ENCODE measurements around the gene C19orf12.
"Not testable (repeated sequence)": the region's sequence is repeated elsewhere in the genome, so short reads cannot be mapped to it uniquely, and the experiment has no call there.

The C19orf12 gene

DNA sequence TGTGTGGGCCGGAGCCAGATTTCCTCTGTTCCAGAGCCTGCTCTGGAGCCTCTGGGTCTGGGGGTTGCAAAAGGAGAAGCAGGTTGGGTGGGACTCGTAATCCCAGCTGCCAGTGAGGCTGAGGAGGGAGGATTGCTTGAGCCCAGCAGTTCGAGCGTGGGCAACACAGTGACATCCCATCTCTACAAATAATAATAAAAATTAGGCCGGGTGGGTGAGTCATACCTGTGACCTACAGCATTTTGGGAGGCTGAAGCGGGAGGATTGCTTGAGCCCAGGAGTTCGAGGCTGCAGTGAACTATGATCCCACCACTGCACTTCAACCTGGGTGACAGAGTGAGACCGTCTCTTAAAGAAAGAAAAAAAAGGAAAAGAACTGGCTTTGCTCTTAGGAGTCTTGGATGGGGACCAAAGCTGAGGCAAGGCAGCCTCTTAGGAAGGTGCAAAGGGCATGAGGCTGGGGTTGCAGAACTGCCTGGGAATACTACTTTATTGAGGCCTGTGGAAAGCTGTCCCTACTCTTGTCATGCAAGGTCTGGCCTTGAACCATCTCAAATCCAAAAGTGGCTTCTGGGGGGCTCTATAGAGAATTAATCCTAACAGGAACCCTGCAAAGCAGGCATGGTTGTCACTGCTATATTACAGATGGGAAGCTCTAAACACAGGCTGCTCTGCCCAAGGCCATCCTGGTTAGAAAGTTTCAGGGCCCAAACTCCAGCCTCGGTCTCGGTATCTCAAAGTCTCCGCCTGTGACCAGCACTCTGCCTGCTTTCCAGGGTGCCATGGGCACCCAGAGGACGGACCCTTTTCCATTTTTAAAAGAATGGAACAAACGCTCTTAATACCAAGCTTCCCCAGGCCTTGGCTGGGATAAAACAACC, 880 bp upstream of the C19orf12 start:
- TF ChIP-seq, protein P1, sequence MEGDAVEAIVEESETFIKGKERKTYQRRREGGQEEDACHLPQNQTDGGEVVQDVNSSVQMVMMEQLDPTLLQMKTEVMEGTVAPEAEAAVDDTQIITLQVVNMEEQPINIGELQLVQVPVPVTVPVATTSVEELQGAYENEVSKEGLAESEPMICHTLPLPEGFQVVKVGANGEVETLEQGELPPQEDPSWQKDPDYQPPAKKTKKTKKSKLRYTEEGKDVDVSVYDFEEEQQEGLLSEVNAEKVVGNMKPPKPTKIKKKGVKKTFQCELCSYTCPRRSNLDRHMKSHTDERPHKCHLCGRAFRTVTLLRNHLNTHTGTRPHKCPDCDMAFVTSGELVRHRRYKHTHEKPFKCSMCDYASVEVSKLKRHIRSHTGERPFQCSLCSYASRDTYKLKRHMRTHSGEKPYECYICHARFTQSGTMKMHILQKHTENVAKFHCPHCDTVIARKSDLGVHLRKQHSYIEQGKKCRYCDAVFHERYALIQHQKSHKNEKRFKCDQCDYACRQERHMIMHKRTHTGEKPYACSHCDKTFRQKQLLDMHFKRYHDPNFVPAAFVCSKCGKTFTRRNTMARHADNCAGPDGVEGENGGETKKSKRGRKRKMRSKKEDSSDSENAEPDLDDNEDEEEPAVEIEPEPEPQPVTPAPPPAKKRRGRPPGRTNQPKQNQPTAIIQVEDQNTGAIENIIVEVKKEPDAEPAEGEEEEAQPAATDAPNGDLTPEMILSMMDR (IDR thresholded peaks at IDR 0.05; ENCODE audit: low read length, missing control alignments) = no peak
- H3K4me3 ChIP-seq (replicated peaks; ENCODE audit: low read depth, low read length) = peak overlapping the region; percentile 81
- peak; percentile 11 for DNase-seq (ENCODE audit: low read depth)

DNA sequence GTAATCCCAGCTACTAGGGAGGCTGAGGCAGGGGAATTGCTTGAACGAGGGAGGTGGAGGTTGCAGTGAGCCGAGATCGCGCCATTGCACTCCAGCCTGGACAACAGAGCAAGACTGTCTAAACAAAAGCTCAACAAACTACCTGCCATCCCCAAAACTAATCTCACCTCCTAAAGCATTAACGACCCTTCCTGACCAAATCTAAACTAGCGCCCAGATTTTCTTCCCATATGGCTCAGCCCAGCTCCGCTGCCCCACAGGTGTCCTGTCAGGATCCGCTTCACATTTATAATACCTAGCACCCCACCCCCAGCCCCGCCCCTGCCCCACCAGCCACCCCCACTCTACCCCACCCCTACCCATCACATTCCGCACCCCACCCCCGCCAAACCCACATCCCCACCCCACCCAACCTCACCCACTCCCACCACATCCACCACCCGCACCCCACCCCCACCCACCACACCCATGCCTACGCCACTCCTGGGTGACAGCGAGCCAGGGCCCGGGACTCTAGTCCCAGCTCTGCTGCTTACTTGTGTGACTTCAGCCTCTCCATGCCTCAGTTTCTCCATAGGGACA, 599 bp downstream of the C19orf12 start:
- TF ChIP-seq, protein P1 (IDR thresholded peaks at IDR 0.05; ENCODE audit: low read length, missing control alignments) = no peak
- DNase-seq (ENCODE audit: low read depth) = no peak
- H3K4me3 ChIP-seq (replicated peaks; ENCODE audit: low read depth, low read length) = peak overlapping the region; percentile 81

DNA sequence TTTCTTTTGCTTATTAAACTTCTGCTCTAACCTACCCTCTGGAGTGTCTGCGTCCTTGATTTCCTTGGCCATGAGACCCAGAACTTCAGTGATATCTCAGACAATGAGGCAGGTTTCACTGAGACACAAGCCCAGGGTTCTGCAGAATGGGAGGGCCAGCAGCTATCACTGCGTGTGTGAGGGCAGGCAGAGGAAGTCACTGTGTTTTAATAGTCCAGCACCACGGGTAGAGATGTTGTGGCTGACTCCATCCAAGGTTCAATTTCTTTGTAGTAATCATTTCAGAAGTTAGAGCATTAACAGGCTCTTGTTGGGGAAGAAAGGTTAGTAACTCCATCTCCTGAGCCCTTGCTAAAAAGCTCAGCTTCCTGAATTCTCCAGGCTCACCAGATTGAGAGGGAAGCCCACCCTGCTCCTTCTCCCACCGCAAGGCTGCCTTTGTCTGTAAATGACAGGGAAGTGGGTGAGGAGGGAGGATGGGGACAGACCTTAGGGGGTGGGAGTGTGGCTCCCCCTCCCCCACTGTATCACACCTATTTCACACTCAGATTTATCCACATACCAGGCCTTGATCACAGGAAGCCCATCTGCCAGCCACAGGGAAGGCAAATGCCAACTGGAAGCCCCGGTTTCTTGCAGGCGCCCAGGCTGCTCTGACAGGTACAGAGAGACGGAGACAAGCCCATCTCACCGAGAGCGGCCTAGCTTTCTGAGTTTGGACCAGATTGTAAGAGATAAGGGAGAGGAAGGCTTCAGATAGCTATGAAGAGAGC, 2.1 kb downstream of the C19orf12 start:
- TF ChIP-seq, protein P1 (IDR thresholded peaks at IDR 0.05; ENCODE audit: low read length, missing control alignments) = no peak
- no peak overlapping the region for H3K4me3 ChIP-seq (replicated peaks; ENCODE audit: low read depth, low read length)
- DNase-seq (ENCODE audit: low read depth) = no peak

DNA sequence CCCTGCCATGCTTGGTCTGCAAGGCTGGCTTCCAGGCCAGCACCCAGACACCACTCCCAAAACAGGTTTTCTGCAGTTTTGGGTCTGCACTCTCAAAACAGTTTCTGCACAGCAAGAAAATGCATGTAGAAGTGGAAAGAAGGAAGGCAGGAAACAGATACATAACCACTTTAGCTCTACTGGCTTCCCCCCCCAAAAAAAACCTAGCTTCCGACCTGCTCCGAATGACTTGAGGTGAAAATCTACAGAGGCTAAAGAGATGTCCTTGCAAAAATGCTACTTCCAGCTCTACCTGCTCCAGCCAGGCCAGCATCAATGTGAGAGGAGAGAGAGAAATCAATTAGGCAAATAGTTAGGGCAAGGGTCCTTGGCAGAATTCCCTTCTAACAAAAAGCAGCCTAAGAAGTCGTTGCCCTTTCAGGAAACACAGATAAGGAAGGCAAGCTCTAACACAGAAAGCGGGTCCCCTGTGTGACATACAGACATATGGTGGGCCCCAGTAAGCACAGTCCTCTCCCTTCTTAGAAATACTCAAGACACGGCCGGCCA, 3.4 kb downstream of the C19orf12 start:
- TF ChIP-seq, protein P1 (IDR thresholded peaks at IDR 0.05; ENCODE audit: low read length, missing control alignments) = no peak
- no peak overlapping the region for H3K4me3 ChIP-seq (replicated peaks; ENCODE audit: low read depth, low read length)
- no peak for DNase-seq (ENCODE audit: low read depth)

DNA sequence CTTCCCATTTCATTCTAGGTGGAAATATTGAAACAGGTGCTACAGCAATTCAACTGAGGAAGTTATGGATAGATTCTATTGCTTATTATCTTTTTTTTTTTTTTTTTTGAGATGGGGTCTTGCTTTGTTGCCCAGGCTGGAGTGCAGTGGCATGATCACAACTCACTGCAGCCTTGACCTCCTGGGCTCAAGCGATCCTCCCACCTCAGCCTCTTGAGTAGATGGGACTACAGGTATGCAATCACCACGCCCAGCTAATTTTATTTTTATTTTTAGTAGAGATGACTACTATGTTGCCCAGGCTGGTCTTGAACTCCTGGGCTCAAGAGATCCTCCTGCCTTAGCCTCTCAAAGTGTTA, 5.6 kb downstream of the C19orf12 start:
- DNase-seq (ENCODE audit: low read depth); H3K4me3 ChIP-seq (replicated peaks; ENCODE audit: low read depth, low read length): not testable (repeated sequence)

DNA sequence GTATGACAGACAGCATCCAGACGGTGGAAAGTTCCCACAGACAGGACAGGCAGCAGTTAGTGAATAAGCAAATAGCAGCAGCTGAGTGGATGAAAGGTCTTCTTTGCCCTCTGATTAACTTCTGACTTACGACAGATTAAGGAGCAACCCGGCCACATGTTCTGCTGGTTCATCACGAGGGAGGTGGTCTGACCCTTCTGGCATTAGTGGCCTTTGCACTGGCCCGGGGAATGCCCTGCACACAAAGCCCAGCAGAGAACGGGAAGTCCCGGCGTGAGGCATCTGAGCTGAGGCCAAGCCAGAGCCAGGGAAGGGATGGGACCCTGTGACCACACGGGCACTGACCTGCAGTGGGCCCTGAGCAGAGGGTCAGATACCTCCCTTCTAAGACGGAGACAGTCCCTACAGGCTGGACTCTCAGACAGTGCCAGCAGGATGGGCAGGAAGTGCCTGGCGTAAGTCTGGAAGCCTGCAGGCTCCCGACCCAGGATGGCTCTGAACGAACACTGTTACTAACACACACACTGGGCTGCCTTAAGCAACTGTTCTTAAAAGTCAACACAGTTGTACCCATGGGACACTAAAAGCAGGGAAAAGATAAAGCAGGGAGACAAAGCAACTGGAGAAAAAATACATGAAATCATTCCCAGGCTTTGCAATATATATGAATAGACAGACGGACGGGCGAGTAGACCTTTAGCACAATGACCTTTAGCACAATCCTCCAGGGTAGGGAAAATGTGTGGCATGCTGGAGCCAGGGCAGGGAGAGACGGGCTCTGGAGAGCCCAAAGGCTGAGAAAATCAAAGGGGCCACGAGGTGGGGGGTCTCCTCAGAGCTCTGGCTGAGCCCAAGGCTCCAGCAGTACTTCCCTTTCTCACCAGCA, 6.3 kb downstream of the C19orf12 start:
- H3K4me3 ChIP-seq (replicated peaks; ENCODE audit: low read depth, low read length) = no peak overlapping the region
- peak; percentile 4 for DNase-seq (ENCODE audit: low read depth)
- TF ChIP-seq, protein P1 (IDR thresholded peaks at IDR 0.05; ENCODE audit: low read length, missing control alignments) = no peak
